ENCODE data around the gene EHF.
A peak's percentile ranks its signal among the peaks of the same experiment; 100 is the strongest.

Gene EHF

GRCh38 chr11:34652191-34652973 is 31.5 kb downstream of the EHF start:
- peaks cover 7% of the 10 kb centered on the region for H3K36me3 ChIP-seq (ENCODE audit: control insufficient read depth, insufficient read depth, low read length)
- H3K27me3 ChIP-seq (ENCODE audit: control insufficient read depth, insufficient read depth, low read length) = no peaks in the 10 kb centered on the region
- H3K9me3 ChIP-seq (ENCODE audit: control insufficient read depth, low read length) = no peaks in the 10 kb centered on the region
- H3K4me3 ChIP-seq (ENCODE audit: low read length) = no peak overlapping the region
- peak overlapping the region; percentile 60 for H3K9ac ChIP-seq (ENCODE audit: low read length)
- H3K4me1 ChIP-seq (ENCODE audit: control insufficient read depth, insufficient read depth, low read length) = peaks cover 71% of the 10 kb centered on the region

GRCh38 chr11:34653031-34653430 is 32.1 kb downstream of the EHF start:
- Histone ChIP-seq H3K27me3 (ENCODE audit: control insufficient read depth, insufficient read depth, low read length) (no peaks in the 10 kb centered on the region), H3K4me3 (ENCODE audit: low read length) (no peak overlapping the region), H3K9me3 (ENCODE audit: control insufficient read depth, low read length) (no peaks in the 10 kb centered on the region), H3K4me1 (ENCODE audit: control insufficient read depth, insufficient read depth, low read length) (peaks cover 70% of the 10 kb centered on the region), H3K9ac (ENCODE audit: low read length) (peak overlapping the region; percentile 60), H3K36me3 (ENCODE audit: control insufficient read depth, insufficient read depth, low read length) (peaks cover 4% of the 10 kb centered on the region)

- no peak overlapping the region for H3K4me3 ChIP-seq (ENCODE audit: low read length)
- H3K9ac ChIP-seq (ENCODE audit: low read length) = peak overlapping the region; percentile 60
- H3K27me3 ChIP-seq (ENCODE audit: control insufficient read depth, insufficient read depth, low read length) = no peaks in the 10 kb centered on the region
- H3K36me3 ChIP-seq (ENCODE audit: control insufficient read depth, insufficient read depth, low read length) = peaks cover 4% of the 10 kb centered on the region
- H3K9me3 ChIP-seq (ENCODE audit: control insufficient read depth, low read length) = no peaks in the 10 kb centered on the region
- H3K4me1 ChIP-seq (ENCODE audit: control insufficient read depth, insufficient read depth, low read length) = peaks cover 64% of the 10 kb centered on the region
These were observed 33.1 kb downstream of the EHF start for GRCh38 chr11:34653851-34654482.

GRCh38 chr11:34654483-34655334 is 33.8 kb downstream of the EHF start:
- H3K27me3 ChIP-seq (ENCODE audit: control insufficient read depth, insufficient read depth, low read length) = no peaks in the 10 kb centered on the region
- H3K36me3 ChIP-seq (ENCODE audit: control insufficient read depth, insufficient read depth, low read length) = peaks cover 4% of the 10 kb centered on the region
- H3K9me3 ChIP-seq (ENCODE audit: control insufficient read depth, low read length) = no peaks in the 10 kb centered on the region
- H3K4me1 ChIP-seq (ENCODE audit: control insufficient read depth, insufficient read depth, low read length) = peaks cover 61% of the 10 kb centered on the region
- H3K4me3 ChIP-seq (ENCODE audit: low read length) = no peak overlapping the region
- peak overlapping the region; percentile 26 for H3K9ac ChIP-seq (ENCODE audit: low read length)

- Histone ChIP-seq H3K36me3 (ENCODE audit: control insufficient read depth, insufficient read depth, low read length) (peaks cover 4% of the 10 kb centered on the region), H3K4me3 (ENCODE audit: low read length) (no peak overlapping the region), H3K9ac (ENCODE audit: low read length) (peak overlapping the region; percentile 4), H3K9me3 (ENCODE audit: control insufficient read depth, low read length) (no peaks in the 10 kb centered on the region), H3K4me1 (ENCODE audit: control insufficient read depth, insufficient read depth, low read length) (peaks cover 53% of the 10 kb centered on the region), H3K27me3 (ENCODE audit: control insufficient read depth, insufficient read depth, low read length) (no peaks in the 10 kb centered on the region)
These were observed 34.6 kb downstream of the EHF start for GRCh38 chr11:34655335-34656008.

GRCh38 chr11:34656062-34656720 is 35.3 kb downstream of the EHF start:
- H3K27me3 ChIP-seq (ENCODE audit: control insufficient read depth, insufficient read depth, low read length) = no peaks in the 10 kb centered on the region
- peaks cover 47% of the 10 kb centered on the region for H3K4me1 ChIP-seq (ENCODE audit: control insufficient read depth, insufficient read depth, low read length)
- H3K9ac ChIP-seq (ENCODE audit: low read length) = peak overlapping the region; percentile 4
- no peaks in the 10 kb centered on the region for H3K9me3 ChIP-seq (ENCODE audit: control insufficient read depth, low read length)
- H3K4me3 ChIP-seq (ENCODE audit: low read length) = no peak overlapping the region
- peaks cover 4% of the 10 kb centered on the region for H3K36me3 ChIP-seq (ENCODE audit: control insufficient read depth, insufficient read depth, low read length)

- no peaks in the 10 kb centered on the region for H3K9me3 ChIP-seq (ENCODE audit: control insufficient read depth, low read length)
- peaks cover 31% of the 10 kb centered on the region for H3K4me1 ChIP-seq (ENCODE audit: control insufficient read depth, insufficient read depth, low read length)
- H3K4me3 ChIP-seq (ENCODE audit: low read length) = no peak overlapping the region
- no peak overlapping the region for H3K9ac ChIP-seq (ENCODE audit: low read length)
- no peaks in the 10 kb centered on the region for H3K27me3 ChIP-seq (ENCODE audit: control insufficient read depth, insufficient read depth, low read length)
- H3K36me3 ChIP-seq (ENCODE audit: control insufficient read depth, insufficient read depth, low read length) = peaks cover 4% of the 10 kb centered on the region
These were observed 37.5 kb downstream of the EHF start for GRCh38 chr11:34658071-34659015.

GRCh38 chr11:34659096-34659733 is 38.3 kb downstream of the EHF start:
- no peak overlapping the region for H3K4me3 ChIP-seq (ENCODE audit: low read length)
- H3K9me3 ChIP-seq (ENCODE audit: control insufficient read depth, low read length) = no peaks in the 10 kb centered on the region
- H3K36me3 ChIP-seq (ENCODE audit: control insufficient read depth, insufficient read depth, low read length) = peaks cover 4% of the 10 kb centered on the region
- H3K9ac ChIP-seq (ENCODE audit: low read length) = no peak overlapping the region
- peaks cover 23% of the 10 kb centered on the region for H3K4me1 ChIP-seq (ENCODE audit: control insufficient read depth, insufficient read depth, low read length)
- H3K27me3 ChIP-seq (ENCODE audit: control insufficient read depth, insufficient read depth, low read length) = no peaks in the 10 kb centered on the region

GRCh38 chr11:34665077-34665835 is 44.4 kb downstream of the EHF start:
- no peak overlapping the region for H3K4me3 ChIP-seq (ENCODE audit: low read length)
- H3K9me3 ChIP-seq (ENCODE audit: control insufficient read depth, low read length) = no peaks in the 10 kb centered on the region
- no peaks in the 10 kb centered on the region for H3K27me3 ChIP-seq (ENCODE audit: control insufficient read depth, insufficient read depth, low read length)
- H3K4me1 ChIP-seq (ENCODE audit: control insufficient read depth, insufficient read depth, low read length) = peaks cover 15% of the 10 kb centered on the region
- no peak overlapping the region for H3K9ac ChIP-seq (ENCODE audit: low read length)
- H3K36me3 ChIP-seq (ENCODE audit: control insufficient read depth, insufficient read depth, low read length) = no peaks in the 10 kb centered on the region

All from mucosa of stomach (tissue), 1 donor.